Gastrocnemius medialis (tissue), 4 donors: ENCODE results near the gene C7orf33.

Experiments
- POLR2A ChIP-seq, 2 donors: fragments of 450-650 bp; IDR thresholded peaks; one replicate each; pipeline ENCODE4 v1.6.1; 2017; ENCODE audit warnings: antibody characterized with exemption in 2 of 2, mild to moderate bottlenecking in 2 of 2, moderate library complexity in 2 of 2
- TF ChIP-seq, protein P1 (sequence below), 5 experiments: fragments of 450-650 bp in 3 of 5; fragments of 200-600 bp in 2 of 5; sonication (generic) in 2 of 5; IDR thresholded peaks in 4 of 5; conservative IDR thresholded peaks in 1 of 5; 1 replicate in 4 of 5; 2 replicates in 1 of 5; pipeline ENCODE4 v1.5.1; 2016 to 2019; ENCODE audit warnings: antibody characterized with exemption in 5 of 5, mild to moderate bottlenecking in 3 of 5, moderate library complexity in 3 of 5

GRCh38 chr7:148571381-148571780 is 19.2 kb upstream of the C7orf33 start:
- TF ChIP-seq, protein P1, sequence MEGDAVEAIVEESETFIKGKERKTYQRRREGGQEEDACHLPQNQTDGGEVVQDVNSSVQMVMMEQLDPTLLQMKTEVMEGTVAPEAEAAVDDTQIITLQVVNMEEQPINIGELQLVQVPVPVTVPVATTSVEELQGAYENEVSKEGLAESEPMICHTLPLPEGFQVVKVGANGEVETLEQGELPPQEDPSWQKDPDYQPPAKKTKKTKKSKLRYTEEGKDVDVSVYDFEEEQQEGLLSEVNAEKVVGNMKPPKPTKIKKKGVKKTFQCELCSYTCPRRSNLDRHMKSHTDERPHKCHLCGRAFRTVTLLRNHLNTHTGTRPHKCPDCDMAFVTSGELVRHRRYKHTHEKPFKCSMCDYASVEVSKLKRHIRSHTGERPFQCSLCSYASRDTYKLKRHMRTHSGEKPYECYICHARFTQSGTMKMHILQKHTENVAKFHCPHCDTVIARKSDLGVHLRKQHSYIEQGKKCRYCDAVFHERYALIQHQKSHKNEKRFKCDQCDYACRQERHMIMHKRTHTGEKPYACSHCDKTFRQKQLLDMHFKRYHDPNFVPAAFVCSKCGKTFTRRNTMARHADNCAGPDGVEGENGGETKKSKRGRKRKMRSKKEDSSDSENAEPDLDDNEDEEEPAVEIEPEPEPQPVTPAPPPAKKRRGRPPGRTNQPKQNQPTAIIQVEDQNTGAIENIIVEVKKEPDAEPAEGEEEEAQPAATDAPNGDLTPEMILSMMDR (IDR thresholded peaks at IDR 0.05 in 4 of 5, conservative IDR thresholded peaks at IDR 0.05 in 1 of 5): no peak
- no peak for TF ChIP-seq POLR2A (IDR thresholded peaks at IDR 0.05)
